GM23338 (cell line): ENCODE data around the gene ZMAT3.

Source experiments
- CREB1 ChIP-seq: fragments of 250-450 bp; sonication (Bioruptor Pico); IDR thresholded peaks from 2 replicates; pipeline ENCODE4 v1.5.0; 2020; ENCODE audit warnings: low read depth, mild to moderate bottlenecking, moderate library complexity
- CTCF ChIP-seq, 2 experiments: fragments of 200-600 bp in 1 of 2; sonication (generic) in 1 of 2; conservative IDR thresholded peaks; 2 replicates each; pipeline versions ENCODE4 v1.5.1 to v1.6.1; 2016 to 2017; ENCODE audit warnings: antibody characterized with exemption in 2 of 2, low read depth in 2 of 2, mild to moderate bottlenecking in 2 of 2, moderate library complexity in 1 of 2
- EZH2 ChIP-seq: fragments of 200-600 bp; sonication (generic); IDR thresholded peaks from one replicate; pipeline ENCODE4 v1.8.0; 2017; ENCODE audit warnings: antibody characterized with exemption, mild to moderate bottlenecking, low read depth; ENCODE audit not compliant: unreplicated experiment
- JUNB ChIP-seq: IDR thresholded peaks from one replicate; pipeline ENCODE4 v1.6.1; 2016; ENCODE audit warnings: antibody characterized with exemption; ENCODE audit not compliant: unreplicated experiment
- POLR2AphosphoS5 ChIP-seq: IDR thresholded peaks from 2 replicates; pipeline ENCODE4 v1.6.1; 2016; ENCODE audit warnings: antibody characterized with exemption, low read depth
- ZNF331 ChIP-seq: fragments of 250-450 bp; sonication (Bioruptor Pico); IDR thresholded peaks from 2 replicates; pipeline ENCODE4 v1.5.0; 2020; ENCODE audit warnings: low read depth, mild to moderate bottlenecking, moderate library complexity
- TF ChIP-seq, protein P1 (sequence below): IDR thresholded peaks from 2 replicates; pipeline ENCODE4 v1.6.1; 2016; ENCODE audit warnings: antibody characterized with exemption

DNA sequence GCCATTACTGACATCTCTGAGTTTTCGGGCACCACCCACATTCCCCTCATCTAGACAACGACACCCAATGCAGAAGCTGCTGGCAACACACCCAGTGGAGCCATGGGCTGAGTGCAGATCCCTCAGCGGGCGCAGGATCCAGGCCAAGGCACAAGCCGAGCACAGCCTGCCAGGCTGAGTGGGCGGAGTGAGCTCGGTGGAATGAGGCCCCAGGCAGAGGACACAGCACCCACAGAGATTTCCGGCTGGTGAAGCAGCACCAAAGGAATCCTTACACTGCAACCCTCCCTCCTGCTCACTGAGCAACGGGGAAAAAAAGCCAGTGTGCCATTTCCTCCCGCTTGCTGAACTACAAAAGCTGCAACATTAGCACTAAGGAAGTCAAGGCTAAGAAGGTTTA lies 34.3 kb downstream of the ZMAT3 start:
- TF ChIP-seq CTCF (conservative IDR thresholded peaks at IDR 0.05; ENCODE audit: low read depth in 2 of 2) = no peak
- no peak for TF ChIP-seq EZH2
- no peak for TF ChIP-seq CREB1
- no peak for TF ChIP-seq POLR2AphosphoS5
- TF ChIP-seq, protein P1, sequence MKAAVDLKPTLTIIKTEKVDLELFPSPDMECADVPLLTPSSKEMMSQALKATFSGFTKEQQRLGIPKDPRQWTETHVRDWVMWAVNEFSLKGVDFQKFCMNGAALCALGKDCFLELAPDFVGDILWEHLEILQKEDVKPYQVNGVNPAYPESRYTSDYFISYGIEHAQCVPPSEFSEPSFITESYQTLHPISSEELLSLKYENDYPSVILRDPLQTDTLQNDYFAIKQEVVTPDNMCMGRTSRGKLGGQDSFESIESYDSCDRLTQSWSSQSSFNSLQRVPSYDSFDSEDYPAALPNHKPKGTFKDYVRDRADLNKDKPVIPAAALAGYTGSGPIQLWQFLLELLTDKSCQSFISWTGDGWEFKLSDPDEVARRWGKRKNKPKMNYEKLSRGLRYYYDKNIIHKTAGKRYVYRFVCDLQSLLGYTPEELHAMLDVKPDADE = no peak
- TF ChIP-seq JUNB = no peak
- no peak for TF ChIP-seq ZNF331 (CRISPR knock-in tag)
